LNCAP (cell line): ENCODE results near the gene TMEM255B.

ENCODE experiments used
- TF ChIP-seq, protein P1 (sequence below): fragments of 450-650 bp; IDR thresholded peaks from 2 replicates; pipeline ENCODE4 v1.5.1; 2017; ENCODE audit warnings: mild to moderate bottlenecking

Gene TMEM255B

DNA sequence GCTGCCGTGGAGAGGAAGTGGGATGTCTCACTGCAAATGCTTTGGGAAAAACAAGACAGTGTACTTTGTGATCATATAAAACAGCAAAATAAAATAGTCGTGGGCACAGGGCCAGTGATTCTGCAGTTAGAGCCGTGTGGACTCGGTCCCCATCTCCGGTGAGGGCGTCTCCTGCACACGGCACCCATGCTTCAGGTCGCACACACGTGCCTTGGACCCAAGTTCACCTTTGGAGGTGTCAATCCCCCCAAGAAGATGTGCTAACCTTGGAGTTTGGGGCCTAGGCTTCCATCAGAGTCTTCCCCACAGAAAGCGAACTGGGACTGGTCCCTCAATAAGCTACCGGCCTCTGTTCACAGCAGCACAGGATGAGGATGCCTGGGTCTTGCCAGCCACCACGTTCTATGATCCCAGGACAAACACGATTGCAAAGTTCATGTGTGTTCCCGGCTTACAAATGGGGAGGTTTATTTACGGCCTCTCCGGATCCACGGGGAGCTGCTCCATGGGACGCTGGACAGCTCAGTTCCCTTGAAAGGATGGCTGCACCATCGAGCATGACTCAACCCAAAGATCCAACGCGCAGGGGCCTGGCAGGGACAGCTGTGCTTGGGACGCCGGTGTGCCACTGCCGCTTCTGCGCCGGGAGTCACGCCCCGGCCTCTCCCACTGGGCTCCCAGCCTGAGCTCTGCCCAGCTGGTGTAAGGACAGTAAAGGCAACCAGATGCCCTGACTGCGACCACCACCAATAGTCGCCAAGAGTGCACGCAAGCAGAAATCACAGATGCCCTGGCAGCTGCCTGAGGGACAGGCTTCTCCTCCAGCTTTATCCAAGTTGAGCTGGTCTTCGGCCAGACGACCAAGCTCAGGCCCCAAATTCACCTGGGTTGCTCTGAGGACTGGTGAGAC is 96.2 kb downstream of the TMEM255B start:
- TF ChIP-seq, protein P1, sequence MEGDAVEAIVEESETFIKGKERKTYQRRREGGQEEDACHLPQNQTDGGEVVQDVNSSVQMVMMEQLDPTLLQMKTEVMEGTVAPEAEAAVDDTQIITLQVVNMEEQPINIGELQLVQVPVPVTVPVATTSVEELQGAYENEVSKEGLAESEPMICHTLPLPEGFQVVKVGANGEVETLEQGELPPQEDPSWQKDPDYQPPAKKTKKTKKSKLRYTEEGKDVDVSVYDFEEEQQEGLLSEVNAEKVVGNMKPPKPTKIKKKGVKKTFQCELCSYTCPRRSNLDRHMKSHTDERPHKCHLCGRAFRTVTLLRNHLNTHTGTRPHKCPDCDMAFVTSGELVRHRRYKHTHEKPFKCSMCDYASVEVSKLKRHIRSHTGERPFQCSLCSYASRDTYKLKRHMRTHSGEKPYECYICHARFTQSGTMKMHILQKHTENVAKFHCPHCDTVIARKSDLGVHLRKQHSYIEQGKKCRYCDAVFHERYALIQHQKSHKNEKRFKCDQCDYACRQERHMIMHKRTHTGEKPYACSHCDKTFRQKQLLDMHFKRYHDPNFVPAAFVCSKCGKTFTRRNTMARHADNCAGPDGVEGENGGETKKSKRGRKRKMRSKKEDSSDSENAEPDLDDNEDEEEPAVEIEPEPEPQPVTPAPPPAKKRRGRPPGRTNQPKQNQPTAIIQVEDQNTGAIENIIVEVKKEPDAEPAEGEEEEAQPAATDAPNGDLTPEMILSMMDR = no peak

DNA sequence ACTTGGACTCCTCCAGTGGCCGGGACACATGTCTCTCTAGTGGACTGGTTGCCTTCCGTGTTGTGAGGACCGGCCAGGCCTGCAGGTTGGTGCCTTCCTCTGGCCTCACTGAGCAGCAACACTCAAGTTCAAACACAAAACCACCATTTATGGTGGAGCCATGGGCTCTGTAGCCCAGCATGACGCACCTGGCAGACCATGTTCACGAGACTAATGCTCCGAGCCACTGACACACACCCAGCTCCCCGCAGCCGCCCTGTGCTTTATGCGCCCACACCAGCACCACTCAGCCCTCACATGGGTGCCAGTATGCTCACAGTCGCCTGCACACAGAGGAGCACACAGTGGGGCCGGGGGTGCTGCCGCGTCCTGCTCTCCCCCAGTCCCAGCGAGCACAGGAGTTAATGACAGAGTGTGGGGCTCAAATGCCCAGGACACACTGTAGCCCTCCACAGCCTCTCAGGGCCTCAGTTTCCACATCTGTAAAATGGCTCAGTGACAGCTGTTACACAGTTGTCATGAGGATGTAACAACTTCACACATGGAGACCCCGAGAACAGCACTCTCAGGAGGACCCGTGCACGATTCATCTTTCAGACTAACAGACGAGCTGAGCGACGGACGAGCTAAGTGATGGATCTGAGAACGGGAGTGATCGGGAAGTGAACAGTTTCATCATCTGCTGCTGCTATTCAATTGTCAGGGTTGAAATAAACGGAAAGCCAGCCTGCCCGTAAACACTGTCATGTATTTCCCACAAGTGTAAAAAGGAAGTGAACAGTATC is 97.1 kb downstream of the TMEM255B start:
- TF ChIP-seq, protein P1 = no peak

DNA sequence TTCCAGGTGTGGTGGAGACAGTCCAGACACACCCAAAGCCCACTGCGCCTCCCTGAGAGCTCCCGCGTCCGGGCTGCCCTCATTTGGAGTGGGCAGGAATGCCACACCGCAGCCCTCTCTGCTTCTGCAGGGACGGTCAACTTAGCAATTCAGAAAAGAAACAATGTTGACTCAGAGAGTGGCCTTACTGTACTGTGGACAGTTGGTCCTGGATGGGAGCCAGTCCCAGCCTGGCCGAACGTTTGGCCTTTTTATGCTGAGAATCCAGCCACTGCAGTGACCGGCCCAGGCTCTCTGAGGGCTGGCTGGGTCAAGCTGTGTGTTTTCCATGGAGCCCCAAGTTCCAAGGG is 97.7 kb downstream of the TMEM255B start:
- TF ChIP-seq, protein P1 = no peak

DNA sequence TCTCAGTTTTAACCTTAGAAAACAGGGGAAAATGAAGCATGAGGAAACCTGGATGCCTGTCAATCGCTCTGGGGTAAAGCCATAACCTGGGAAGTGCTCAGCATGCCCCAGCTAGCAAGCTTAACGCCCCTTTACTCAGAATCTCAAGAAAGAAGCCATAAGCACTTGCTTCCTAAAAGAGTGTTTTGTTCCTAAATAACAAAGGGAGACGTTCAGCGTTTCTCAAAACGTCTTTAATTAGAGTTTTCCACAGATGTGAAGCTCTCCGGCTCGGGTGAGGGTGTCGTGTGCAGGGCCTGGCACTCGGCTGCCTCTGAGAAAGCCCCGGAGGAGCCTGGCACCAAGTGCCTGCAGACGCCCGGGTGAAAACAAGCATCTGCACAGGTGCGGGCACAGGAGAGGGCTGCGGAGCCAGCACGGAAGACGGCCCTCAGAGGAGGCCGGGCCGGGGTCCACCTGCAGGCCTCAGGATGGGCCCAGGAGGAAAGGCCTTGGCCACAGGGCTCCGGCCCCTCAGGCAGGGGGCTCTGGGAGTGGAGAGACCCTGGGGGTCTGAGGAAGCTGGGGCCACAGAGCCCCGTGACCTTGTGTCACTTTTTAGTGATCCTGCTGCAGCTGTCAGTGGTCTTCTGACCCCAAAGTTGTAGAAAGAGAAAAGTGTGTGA is 98.6 kb downstream of the TMEM255B start:
- TF ChIP-seq, protein P1 = no peak

DNA sequence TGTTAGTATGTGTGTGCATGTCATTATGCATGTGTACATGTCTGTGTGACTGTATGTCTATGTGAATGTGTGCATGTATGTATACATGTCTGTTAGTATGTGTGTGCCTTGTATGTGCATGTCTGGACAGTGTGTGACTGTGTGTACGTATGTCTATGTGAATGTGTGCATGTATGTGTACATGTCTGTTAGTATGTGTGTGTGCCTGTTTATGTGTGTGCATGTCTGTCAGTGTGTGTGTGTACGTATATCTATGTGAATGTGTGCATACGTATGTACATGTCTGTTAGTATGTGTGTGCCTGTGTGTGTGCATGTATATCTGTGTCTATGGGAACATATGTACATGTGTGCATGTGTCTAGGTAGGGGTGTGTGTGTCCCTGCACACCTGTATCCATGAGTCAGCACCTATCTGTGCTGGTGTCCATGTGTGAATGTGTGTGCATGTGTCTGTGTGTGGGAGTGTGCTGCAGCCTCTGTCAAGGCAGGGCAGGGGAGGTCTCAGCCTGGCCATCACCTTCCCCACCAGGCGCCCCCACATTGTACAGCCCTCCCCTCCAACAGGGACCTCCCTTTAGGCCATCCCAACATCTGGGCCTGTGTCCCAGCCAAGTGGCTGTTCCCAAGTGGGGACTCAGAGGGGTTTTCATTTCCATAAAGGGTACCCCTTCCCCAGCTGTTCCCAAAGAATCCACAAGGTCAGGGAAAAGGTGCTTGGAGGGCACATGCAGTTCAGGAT is 100.5 kb downstream of the TMEM255B start:
- TF ChIP-seq, protein P1 = no peak

DNA sequence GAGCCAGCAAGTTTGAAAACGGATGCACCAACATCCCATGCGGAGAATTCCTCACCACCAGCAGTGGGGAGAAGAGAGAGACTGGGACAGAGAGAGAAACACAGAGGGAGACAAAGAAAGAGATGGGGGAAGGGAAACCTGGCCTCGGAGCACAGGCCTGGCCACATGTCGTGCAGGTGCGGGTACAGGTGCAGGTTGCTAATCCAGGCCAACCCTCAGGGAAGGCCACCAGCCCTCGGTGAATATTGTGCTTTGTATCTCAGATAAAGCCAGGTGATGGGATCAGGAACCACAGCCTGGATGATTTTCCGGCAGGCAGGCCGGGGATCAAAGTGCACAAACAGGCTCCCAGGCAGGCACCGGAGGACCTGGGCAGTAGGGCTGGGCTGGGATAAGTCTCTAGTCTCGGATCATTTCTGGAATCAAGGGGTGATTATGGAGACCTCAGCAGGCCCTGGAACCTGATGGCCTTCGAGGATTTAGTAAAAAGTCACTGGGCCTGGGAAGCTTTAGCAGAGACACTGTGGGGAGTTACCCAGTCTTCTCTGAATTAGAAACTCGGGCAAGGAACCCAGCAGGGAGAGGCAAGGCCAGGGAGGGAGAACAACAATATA is 101.1 kb downstream of the TMEM255B start:
- TF ChIP-seq, protein P1 = no peak
